ENCODE data around the gene PDE5A.

DNA sequence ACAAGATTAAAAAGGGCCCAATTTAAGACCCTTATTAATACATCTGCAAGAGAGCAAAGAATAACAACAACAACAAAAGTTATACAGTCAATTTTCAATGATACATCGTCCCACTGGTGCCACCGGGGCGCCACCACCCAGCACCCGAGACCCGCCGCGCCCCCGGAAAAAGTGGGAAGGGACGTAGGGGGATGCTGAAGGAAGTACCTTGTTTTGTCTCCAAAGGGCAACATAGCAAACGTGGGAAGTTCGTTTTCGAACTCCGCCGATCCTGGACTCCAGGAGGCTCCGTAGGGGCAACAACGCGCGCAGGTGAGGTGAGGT, 1.7 kb downstream of the PDE5A start:
- TF ChIP-seq, protein P1, sequence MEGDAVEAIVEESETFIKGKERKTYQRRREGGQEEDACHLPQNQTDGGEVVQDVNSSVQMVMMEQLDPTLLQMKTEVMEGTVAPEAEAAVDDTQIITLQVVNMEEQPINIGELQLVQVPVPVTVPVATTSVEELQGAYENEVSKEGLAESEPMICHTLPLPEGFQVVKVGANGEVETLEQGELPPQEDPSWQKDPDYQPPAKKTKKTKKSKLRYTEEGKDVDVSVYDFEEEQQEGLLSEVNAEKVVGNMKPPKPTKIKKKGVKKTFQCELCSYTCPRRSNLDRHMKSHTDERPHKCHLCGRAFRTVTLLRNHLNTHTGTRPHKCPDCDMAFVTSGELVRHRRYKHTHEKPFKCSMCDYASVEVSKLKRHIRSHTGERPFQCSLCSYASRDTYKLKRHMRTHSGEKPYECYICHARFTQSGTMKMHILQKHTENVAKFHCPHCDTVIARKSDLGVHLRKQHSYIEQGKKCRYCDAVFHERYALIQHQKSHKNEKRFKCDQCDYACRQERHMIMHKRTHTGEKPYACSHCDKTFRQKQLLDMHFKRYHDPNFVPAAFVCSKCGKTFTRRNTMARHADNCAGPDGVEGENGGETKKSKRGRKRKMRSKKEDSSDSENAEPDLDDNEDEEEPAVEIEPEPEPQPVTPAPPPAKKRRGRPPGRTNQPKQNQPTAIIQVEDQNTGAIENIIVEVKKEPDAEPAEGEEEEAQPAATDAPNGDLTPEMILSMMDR (IDR thresholded peaks at IDR 0.05; ENCODE audit: insufficient read depth, low read length, poor library complexity, severe bottlenecking): no peak
- no peak for TF ChIP-seq EZH2phosphoT487 (conservative IDR thresholded peaks at IDR 0.05; ENCODE audit: low read length)
